ENCODE measurements around the gene BTBD19. TPM values are rescaled to one million over a fixed set of nuclear protein-coding genes. Genes with fewer than 3 reads are reported as not detected.
A peak's percentile ranks its signal among the peaks of the same experiment; 100 is the strongest.
"Not testable (repeated sequence)": the region's sequence is repeated elsewhere in the genome, so short reads cannot be mapped to it uniquely, and the experiment has no call there.

BTBD19 gene
- total RNA-seq, 1 donor from 2014 or later, result 43.7 TPM

GRCh38 chr1:44835738-44836675 is 27.7 kb downstream of the BTBD19 start:
- Mint-ChIP-seq H3K27me3 (ENCODE audit: low read depth) (peaks cover under 1% of the 10 kb centered on the region), H3K4me3 (no peak overlapping the region), H3K9me3 (no peaks in the 10 kb centered on the region), H3K4me1 (peaks cover 21% of the 10 kb centered on the region), H3K36me3 (no peaks in the 10 kb centered on the region), H3K27ac (peak overlapping the region; percentile 17)
- DNase-seq (ENCODE audit: low spot score in 2 of 2, unreplicated experiment in 2 of 2), result peak; percentile 58 to 88
- peak; percentile 76 for TF ChIP-seq CTCF (IDR thresholded peaks at IDR 0.05; ENCODE audit: unreplicated experiment)

GRCh38 chr1:44838294-44838693 is 30.0 kb downstream of the BTBD19 start:
- peaks cover 16% of the 10 kb centered on the region for H3K27me3 Mint-ChIP-seq (ENCODE audit: low read depth)
- not testable (repeated sequence) for H3K4me3 Mint-ChIP-seq; H3K27ac Mint-ChIP-seq; H3K9me3 Mint-ChIP-seq; H3K4me1 Mint-ChIP-seq; DNase-seq (ENCODE audit: low spot score in 2 of 2, unreplicated experiment in 2 of 2); H3K36me3 Mint-ChIP-seq

GRCh38 chr1:44839576-44839975 is 31.3 kb downstream of the BTBD19 start:
- TF ChIP-seq CTCF (IDR thresholded peaks at IDR 0.05; ENCODE audit: unreplicated experiment), result no peak
- H3K27ac Mint-ChIP-seq, result peak overlapping the region; percentile 50
- H3K9me3 Mint-ChIP-seq, result no peaks in the 10 kb centered on the region
- no peak overlapping the region for H3K4me3 Mint-ChIP-seq
- no peaks in the 10 kb centered on the region for H3K36me3 Mint-ChIP-seq
- peaks cover 6% of the 10 kb centered on the region for H3K4me1 Mint-ChIP-seq
- DNase-seq (ENCODE audit: low spot score in 2 of 2, unreplicated experiment in 2 of 2), result no peak
- peaks cover 21% of the 10 kb centered on the region for H3K27me3 Mint-ChIP-seq (ENCODE audit: low read depth)

GRCh38 chr1:44842486-44842861 is 34.2 kb downstream of the BTBD19 start:
- no peak for TF ChIP-seq CTCF (IDR thresholded peaks at IDR 0.05; ENCODE audit: unreplicated experiment)
- H3K27me3 Mint-ChIP-seq (ENCODE audit: low read depth), result peaks cover 26% of the 10 kb centered on the region
- H3K27ac Mint-ChIP-seq, result no peak overlapping the region
- peak overlapping the region; percentile 58 for H3K4me3 Mint-ChIP-seq
- peaks cover 3% of the 10 kb centered on the region for H3K4me1 Mint-ChIP-seq
- no peaks in the 10 kb centered on the region for H3K9me3 Mint-ChIP-seq
- DNase-seq (ENCODE audit: low spot score in 2 of 2, unreplicated experiment in 2 of 2), result no peak
- no peaks in the 10 kb centered on the region for H3K36me3 Mint-ChIP-seq

GRCh38 chr1:44842862-44843655 is 34.7 kb downstream of the BTBD19 start, which contains the start of gene PTCH2:
PTCH2 (minus strand) TSS chr1:44843253; CDS start chr1:44842932, 321 bp downstream.
- peak; percentile 76 to 90 for DNase-seq (ENCODE audit: low spot score in 2 of 2, unreplicated experiment in 2 of 2)
- Mint-ChIP-seq H3K27ac (no peak within 1 kb of the TSS), H3K4me1 (peaks cover 3% of the 10 kb centered on the region), H3K36me3 (no peaks in the 10 kb centered on the region), H3K4me3 (peak within 1 kb of the TSS; percentile 58), H3K27me3 (ENCODE audit: low read depth) (peaks cover 26% of the 10 kb centered on the region), H3K9me3 (no peaks in the 10 kb centered on the region)
- no peak for TF ChIP-seq CTCF (IDR thresholded peaks at IDR 0.05; ENCODE audit: unreplicated experiment)

- no peaks in the 10 kb centered on the region for H3K9me3 Mint-ChIP-seq
- H3K36me3 Mint-ChIP-seq, result peaks cover 6% of the 10 kb centered on the region
- peaks cover 3% of the 10 kb centered on the region for H3K4me1 Mint-ChIP-seq
- H3K4me3 Mint-ChIP-seq, result no peak overlapping the region
- no peak overlapping the region for H3K27ac Mint-ChIP-seq
- no peak for DNase-seq (ENCODE audit: low spot score in 2 of 2, unreplicated experiment in 2 of 2)
- peaks cover 15% of the 10 kb centered on the region for H3K27me3 Mint-ChIP-seq (ENCODE audit: low read depth)
- no peak for TF ChIP-seq CTCF (IDR thresholded peaks at IDR 0.05; ENCODE audit: unreplicated experiment)
These were observed 38.7 kb downstream of the BTBD19 start for GRCh38 chr1:44846985-44847384.

Measured in mesothelial cell of epicardium (in vitro differentiated cells).